Uterus (tissue), 2 donors: ENCODE results near the gene SYT15B.
"Not testable (repeated sequence)": the region's sequence is repeated elsewhere in the genome, so short reads cannot be mapped to it uniquely, and the experiment has no call there.

Experiments
- CTCF ChIP-seq, 4 experiments: fragments of 200-600 bp in 2 of 4; fragments of 450-650 bp in 2 of 4; sonication (generic) in 2 of 4; IDR thresholded peaks; one replicate each; pipeline ENCODE4 v1.5.1; 2016 to 2019; ENCODE audit warnings: antibody characterized with exemption in 4 of 4, mild to moderate bottlenecking in 2 of 4, moderate library complexity in 1 of 4
- POLR2A ChIP-seq, 2 donors: fragments of 450-650 bp; IDR thresholded peaks; one replicate each; pipeline ENCODE4 v1.6.1; 2016; ENCODE audit warnings: antibody characterized with exemption in 2 of 2, mild to moderate bottlenecking in 1 of 2, moderate library complexity in 1 of 2

- TF ChIP-seq CTCF, POLR2A (IDR thresholded peaks at IDR 0.05): not testable (repeated sequence)
These were observed 22.5 kb downstream of the SYT15B start for GRCh38 chr10:47740868-47741267.
